Measurements from ENCODE around the gene TNFRSF19.
"Not testable (repeated sequence)": the region's sequence is repeated elsewhere in the genome, so short reads cannot be mapped to it uniquely, and the experiment has no call there.

TNFRSF19 gene
- total RNA-seq: 1.2 to 1.5 reads per million in 2 donors

DNA sequence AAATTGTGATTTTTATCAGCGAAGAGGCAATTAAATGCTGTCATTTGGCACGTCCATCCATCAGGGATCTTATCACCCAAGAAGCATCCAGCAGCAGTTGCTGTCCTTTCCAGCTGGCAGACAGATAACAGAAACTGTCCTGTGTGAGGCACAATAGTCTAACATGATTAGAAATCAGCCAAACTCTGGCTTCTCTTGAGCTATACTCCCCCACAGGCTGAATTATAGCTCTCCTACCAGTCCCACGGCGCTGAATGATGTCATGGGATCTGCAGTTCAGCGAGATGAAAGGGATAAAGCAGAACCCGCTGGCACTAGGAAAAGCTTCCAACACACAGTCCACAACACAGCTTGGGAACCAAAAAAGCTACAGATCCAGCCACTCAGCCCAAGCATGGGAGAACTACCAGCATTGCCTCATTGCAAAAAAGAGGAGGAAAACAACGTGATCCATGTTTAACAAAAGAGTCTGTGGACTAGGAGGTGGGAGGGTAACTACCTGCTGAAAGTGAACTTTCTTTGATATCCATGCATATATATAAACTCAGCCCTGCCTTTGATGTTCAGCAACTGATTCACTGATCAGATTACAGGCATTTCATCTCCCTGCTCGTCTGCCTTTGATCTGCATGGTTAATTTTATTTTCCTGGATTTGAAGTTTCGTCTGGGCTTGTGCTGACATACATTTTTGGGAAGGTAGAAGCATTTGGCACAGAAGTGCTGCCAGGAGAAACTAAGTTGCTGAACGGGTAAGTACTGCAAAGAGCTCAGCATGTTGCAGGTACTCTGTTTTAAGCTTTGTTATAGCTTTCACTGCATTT, at the start of gene TNFRSF19:
Gene TNFRSF19, plus strand, starts transcription at position 314 of the 822 bp plus-strand sequence. CDS start 19,772 bp downstream, outside the sequence.
- no peak for DNase-seq

DNA sequence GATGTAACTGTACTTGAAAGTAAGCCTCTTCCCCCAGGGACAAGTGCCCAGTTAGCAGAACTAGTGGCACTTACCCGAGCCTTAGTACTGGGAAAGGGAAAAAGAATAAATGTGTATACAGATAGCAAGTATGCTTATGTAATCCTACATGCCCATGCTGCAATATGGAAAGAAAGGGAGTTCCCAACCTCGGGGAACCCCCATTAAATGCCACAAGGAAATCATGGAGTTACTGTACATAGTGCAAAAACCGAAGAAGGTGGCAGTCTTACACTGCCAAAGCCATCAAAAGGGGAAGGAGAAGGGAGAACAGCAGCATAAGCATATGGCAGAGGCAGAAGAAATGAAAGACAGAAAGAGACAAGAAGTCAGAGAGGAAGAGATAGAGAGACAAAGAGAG, 40.3 kb upstream of the TNFRSF19 start:
- not testable (repeated sequence) for DNase-seq

GRCh38 chr13:23531446-23531845, 38.8 kb upstream of the TNFRSF19 start:
- no peak for DNase-seq

DNA sequence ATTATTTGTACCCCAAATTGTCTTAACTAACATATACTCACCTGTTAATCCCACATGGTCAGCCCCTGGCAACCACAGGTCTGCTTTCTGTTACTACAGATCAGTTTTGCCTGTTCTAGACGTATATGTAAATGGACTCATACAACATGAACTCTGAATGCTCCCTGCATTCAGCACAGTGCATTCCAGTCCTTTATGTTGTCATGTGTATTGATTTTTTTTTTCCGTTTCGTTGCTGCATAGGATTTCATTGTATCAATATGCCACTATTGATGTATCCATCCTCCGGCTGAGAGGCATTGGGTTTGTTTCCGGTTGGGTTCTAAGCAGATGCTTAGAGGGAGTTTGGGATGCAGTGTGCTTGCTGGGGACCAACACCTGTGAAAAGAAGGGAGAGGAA, 36.1 kb upstream of the TNFRSF19 start:
- no peak for DNase-seq

GRCh38 chr13:23541221-23541824, 28.9 kb upstream of the TNFRSF19 start:
- DNase-seq: no peak

DNA sequence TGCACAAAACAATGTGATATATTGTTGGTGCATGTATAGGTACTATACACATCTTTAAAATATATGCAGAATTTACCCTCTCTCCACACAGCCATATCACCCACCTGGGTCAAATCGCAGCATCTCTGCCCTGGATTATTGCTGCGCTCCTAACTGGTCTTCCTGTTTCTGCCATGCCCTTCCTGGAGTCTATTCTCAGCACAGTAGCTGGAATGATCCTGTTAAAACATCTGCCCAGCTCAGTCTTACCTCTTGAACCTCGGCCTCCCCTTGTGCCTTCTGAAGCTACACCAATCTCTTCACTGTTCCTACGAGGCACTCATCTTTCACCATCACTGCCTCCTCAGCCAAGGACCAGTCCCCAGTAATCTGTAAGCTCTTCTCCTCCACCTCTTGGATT, 25.5 kb upstream of the TNFRSF19 start:
- DNase-seq: no peak

- no peak for DNase-seq
Observed at GRCh38 chr13:23547000-23547590, 23.1 kb upstream of the TNFRSF19 start.

DNA sequence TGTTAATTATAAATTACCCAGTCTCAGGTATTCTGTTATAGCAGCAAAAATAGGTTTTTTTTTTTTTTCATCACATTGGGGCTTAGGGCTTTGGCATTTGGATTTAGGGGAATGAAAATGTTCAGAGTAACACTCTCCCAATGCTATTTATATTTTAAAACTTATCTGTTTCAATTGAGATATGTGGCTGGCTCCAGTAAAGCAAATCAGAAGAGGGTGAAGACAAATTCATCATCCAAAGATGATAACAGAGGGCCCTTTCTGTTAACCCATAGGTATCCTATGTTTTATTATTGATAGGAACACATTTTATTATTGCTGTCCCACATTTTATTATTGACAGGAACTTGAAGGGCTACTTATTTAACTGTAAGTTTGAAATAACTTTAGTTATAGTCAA, 20.5 kb upstream of the TNFRSF19 start:
- DNase-seq: no peak

DNA sequence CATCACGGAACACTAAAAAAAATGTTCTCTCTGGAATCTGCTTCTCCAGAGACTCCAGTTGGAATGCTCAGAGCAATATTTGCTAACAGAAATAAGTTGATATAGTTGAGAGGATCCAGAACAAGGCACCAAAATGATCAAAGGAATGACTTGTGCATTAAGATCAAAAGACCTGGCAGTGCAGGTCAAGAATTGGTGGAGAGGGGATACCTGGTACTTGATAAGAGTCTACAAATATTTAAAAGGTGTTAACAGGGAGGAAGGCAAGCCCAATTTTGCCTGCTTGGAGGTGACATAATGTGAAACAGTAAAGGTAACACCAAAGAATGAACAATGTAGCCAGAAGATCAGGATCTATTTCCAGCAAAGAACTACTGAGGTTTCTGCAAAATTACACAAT, 20.0 kb upstream of the TNFRSF19 start:
- no peak for DNase-seq

- no peak for DNase-seq
Observed at GRCh38 chr13:23551213-23552008, 18.8 kb upstream of the TNFRSF19 start.

GRCh38 chr13:23552171-23552570, 18.0 kb upstream of the TNFRSF19 start:
- DNase-seq: no peak

- no peak for DNase-seq
Observed at GRCh38 chr13:23552661-23553060, 17.6 kb upstream of the TNFRSF19 start.

DNA sequence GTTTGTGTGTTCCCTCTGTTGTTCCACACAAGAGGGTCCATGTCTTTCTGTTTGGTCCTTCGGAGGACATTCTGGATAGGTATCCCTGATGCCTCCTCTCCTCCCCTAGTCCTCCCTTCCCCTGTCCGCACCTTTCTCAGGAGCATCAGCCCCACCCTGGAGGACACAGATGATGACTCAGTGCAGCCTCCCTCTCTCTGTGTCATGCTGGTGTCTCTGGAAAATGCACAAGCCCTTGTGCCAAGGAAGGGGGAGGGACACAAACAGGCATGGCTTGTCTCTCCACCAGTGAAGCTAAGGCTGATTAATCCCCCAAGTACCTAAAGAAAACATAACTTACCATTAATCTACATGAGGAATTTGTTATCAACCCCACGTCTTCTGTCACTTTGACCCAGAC, 16.2 kb upstream of the TNFRSF19 start:
- no peak for DNase-seq

DNA sequence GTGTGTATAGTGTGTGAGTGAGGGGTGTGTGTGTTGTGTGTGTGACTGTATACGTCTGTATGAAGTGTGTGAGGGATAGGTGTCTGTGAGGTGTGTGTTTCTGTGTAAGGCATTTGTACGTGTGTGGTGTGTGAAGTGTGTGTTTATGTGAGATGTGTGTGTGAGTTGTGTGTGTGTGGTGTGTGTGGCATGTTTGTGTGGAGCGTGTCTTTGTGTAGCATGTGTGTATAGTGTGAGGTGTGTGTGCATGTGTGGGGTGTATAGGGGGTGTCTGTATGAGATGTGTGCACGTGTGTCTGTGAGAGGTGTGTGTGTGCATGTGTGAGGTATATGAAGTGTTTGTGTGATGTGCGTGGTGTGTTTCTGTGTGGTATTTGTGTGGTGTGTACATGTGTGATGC, 13.2 kb upstream of the TNFRSF19 start:
- no peak for DNase-seq

DNA sequence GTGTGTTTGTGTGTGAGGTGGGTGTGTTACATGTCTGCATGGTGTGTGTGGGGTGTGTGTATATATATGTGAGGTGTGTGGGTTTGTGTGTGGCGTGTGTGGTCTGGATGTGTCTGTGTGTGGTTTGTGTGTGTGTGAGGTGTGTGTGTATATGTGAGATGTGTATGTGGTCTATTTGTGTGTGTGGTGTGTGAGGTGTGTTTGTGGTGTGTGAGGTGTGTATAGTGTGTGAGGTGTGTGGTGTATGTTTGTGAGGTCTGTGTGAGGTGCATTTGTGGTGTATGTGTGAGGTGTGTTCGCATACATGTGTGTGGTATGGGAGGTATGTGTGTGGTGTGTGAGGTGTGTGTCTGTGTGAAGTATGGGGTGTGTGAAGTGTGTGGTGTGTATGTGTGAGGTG, 12.5 kb upstream of the TNFRSF19 start:
- DNase-seq: no peak

- peak in 1 of 5 experiments; percentile 24 for DNase-seq
Observed at GRCh38 chr13:23558675-23559536, 11.3 kb upstream of the TNFRSF19 start.

DNA sequence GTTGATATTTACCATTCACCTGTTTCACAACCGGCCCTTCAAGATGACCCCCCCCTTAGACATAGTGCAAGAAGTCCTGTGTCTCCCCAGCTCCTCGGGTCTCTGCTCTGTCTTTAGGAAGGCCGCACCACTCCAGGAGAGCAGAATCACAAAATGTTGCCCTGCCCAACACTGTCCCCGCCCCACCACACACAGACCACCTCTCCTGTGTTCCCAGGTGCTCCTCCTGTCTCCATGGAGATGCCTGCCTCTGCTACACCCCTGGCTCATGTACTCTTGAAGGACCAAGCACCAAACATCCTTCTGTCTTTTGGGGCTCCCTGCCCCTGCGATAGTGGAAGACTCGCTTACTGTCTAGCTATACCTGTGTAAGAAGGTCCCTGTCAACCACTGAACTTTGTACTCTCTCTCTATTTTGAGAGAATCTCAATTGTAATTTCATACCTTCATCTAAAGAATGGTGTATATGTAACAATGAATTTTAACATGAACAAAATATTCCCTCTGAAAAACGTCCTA, 9.6 kb upstream of the TNFRSF19 start:
- DNase-seq: no peak

- no peak for DNase-seq
Observed at GRCh38 chr13:23561261-23561660, 9.0 kb upstream of the TNFRSF19 start.

DNA sequence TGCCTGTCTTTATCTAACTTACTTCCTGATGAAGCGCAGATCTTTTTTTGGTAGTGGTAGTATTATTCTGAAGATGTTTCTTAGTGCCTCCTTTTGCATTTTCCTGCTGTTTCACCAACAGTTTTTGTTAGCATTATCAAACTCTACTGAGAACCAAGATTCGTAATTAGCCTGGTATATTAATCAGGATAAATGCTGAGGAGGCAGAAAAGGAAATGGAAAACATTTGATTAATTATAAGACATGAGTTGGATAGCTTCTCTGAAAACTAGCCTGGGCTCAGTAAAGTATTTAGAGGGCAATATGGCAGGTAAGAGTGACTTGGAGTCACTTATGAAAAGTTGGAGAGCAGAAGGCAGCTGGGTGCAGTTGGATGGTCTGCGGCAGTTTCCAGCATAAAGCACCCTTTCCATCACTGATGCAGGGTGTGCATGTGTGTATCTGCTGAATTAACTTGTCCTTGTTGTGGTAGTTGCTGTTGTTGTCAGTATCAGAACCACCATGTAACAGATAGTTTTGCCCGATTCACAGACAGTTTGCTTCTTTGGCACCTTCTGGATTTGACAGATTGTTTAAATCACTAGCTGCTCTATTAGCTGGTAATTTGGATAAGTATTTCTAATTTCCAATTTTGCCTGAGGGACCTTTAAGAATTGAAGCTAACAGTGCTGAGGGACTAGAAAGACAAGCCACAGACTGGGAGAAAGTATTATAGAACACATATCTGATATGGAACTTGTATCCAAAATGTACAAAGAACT, 6.9 kb upstream of the TNFRSF19 start:
- no peak for DNase-seq

DNA sequence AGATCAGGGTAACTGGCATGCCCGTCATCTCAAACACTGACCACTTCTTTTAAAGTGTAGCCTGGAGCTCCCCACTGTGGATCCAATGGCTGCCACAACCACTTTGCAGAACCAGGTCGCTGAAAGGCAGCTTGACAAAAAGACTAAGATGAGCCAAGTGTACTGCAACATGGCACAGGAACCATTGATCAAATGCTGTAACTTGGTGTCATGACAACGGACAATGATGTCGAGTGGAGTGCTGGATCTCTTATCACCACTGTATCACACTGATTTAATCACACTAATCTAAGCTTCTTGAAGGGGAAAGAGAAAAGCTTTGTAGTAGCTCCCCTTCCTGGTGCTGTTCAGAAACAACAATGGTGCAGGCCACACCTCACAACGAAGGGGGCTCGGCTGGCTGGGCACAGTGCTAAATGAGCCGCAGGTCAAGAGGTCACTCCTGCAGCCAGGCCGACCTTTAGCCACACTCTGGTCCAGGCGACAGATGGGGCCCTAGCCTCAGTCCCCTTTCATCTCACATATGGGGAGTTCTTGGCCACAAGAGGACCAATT, 2.2 kb upstream of the TNFRSF19 start:
- no peak for DNase-seq

DNA sequence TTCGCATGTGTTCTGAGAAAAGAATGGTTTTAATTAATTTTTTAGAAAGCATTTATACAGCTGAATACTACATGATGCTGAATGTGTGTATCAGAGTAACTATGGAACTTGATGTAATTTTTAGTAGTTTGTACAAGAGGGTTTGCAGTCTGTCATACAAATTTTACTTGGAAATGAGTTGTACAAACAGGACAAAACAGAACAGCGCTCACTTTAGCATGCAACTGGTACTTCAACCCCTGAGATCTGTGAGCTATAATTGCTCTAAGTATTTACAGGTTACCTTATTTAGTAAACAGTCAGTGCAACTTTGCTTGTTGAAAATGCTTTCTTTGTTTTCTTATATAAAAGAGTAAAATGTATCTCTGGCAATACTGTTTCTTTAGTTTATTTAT, 706 bp downstream of the TNFRSF19 start:
- no peak for DNase-seq
